HepG2 (cell line): Measurements from ENCODE around the gene SOCS3. TPM values are rescaled to one million over a fixed set of nuclear protein-coding genes. Genes with fewer than 3 reads are reported as not detected.

ENCODE experiments used
- ATAC-seq: fragments of 200-7000 bp; cut with Tn5 transposase; 3 replicates; pipeline ENCODE4 v1.9.1; 2020; ENCODE audit warnings: mild to moderate bottlenecking, moderate library complexity
- BruUV-seq: library from RNA; stranded (reverse); fragments of 400-500 nt; replicated peaks from 2 replicates; lab custom pipeline; 2021; lab: Mats Ljungman, UMichigan
- CTCF ChIA-PET: fragments of 300-600 bp; formaldehyde crosslinking; extraction: SDS; loops from one replicate; lab custom pipeline; 2021; ENCODE audit warnings: low total read pairs, inconsistent platforms, low intra/inter-chr PET ratio; lab: Yijun Ruan, JAX
- POLR2A ChIA-PET: fragments of 350-600 bp; sonication (Branson Sonifier 250); formaldehyde crosslinking; loops from one replicate; lab custom pipeline; 2020; ENCODE audit warnings: antibody characterized with exemption, inconsistent platforms; lab: Yijun Ruan, JAX
- DNase-seq: peaks from one replicate; pipeline ENCODE4 v3.0.0-alpha.2; 2015; ENCODE audit warnings: low spot score
- FAIRE-seq: peaks from 3 replicates; lab custom pipeline; 2011; peaks lifted over from hg19 to GRCh38; lab: Jason Lieb, UNC
- H2AFZ ChIP-seq: one replicate; pipeline ENCODE4 v1.6.1; 2011; ENCODE audit warnings: low read length, inconsistent platforms
- H3K27ac ChIP-seq: fragments of 300-600 bp; 3 replicates; pipeline ENCODE4 v1.8.0; 2011; ENCODE audit warnings: mixed run types, mild to moderate bottlenecking, mixed read lengths, low read length, inconsistent platforms; ENCODE audit not compliant: insufficient read depth; ENCODE audit errors: extremely low read length
- H3K27me3 ChIP-seq, 2 experiments: fragments of 200-600 bp in 1 of 2; 2 replicates in 1 of 2; 3 replicates in 1 of 2; pipeline versions ENCODE4 v1.6.0 to v1.8.0; 2011; ENCODE audit warnings: low read length in 2 of 2, mild to moderate bottlenecking in 2 of 2, moderate library complexity in 2 of 2, inconsistent platforms in 1 of 2; ENCODE audit not compliant: insufficient read depth in 2 of 2, control insufficient read depth in 1 of 2
- H3K36me3 ChIP-seq, 2 experiments: fragments of 200-600 bp in 1 of 2; replicated peaks in 1 of 2; 2 replicates in 1 of 2; 3 replicates in 1 of 2; pipeline versions ENCODE4 v1.5.1 to v1.8.0; 2011; ENCODE audit warnings: low read length in 2 of 2, inconsistent platforms in 1 of 2; ENCODE audit not compliant: insufficient read depth in 2 of 2, control insufficient read depth in 1 of 2
- H3K4me1 ChIP-seq: 2 replicates; pipeline ENCODE4 v1.5.1; 2012; ENCODE audit warnings: low read length, inconsistent platforms; ENCODE audit not compliant: insufficient read depth
- H3K4me2 ChIP-seq: 2 replicates; pipeline ENCODE4 v1.6.0; 2011; ENCODE audit warnings: low read depth, low read length, inconsistent platforms
- H3K4me3 ChIP-seq, 3 experiments: fragments of 200-600 bp in 1 of 3; sonication (generic), shearing (Covaris generic) in 1 of 3; replicated peaks in 1 of 3; 2 replicates each; pipeline ENCODE4 v1.5.1; 2011 to 2016; ENCODE audit warnings: low read length in 3 of 3, inconsistent platforms in 2 of 3, low read depth in 2 of 3, mild to moderate bottlenecking in 2 of 3, control low read depth in 1 of 3, mixed read lengths in 1 of 3; ENCODE audit not compliant: insufficient read depth in 1 of 3
- H3K79me2 ChIP-seq: one replicate; pipeline ENCODE4 v1.6.1; 2011; ENCODE audit warnings: low read length, inconsistent platforms; ENCODE audit not compliant: insufficient read depth
- H3K9ac ChIP-seq: 2 replicates; pipeline ENCODE4 v1.6.0; 2011; ENCODE audit warnings: mild to moderate bottlenecking, low read depth, low read length, inconsistent platforms; ENCODE audit not compliant: insufficient read depth
- H3K9me3 ChIP-seq: 2 replicates; pipeline ENCODE4 v1.5.1; 2012; ENCODE audit warnings: mild to moderate bottlenecking, low read length
- H4K20me1 ChIP-seq: 2 replicates; pipeline ENCODE4 v1.6.0; 2011; ENCODE audit warnings: inconsistent platforms, mild to moderate bottlenecking, low read length, moderate library complexity; ENCODE audit not compliant: insufficient read depth
- DZIP1 ChIP-seq: sonication (generic); formaldehyde crosslinking; IDR thresholded peaks from 2 replicates; pipeline ENCODE4 v1.5.0; 2020; ENCODE audit warnings: mild to moderate bottlenecking, missing genetic modification reagents
- FUBP1 ChIP-seq: sonication (generic); formaldehyde crosslinking; IDR thresholded peaks from 2 replicates; pipeline ENCODE4 v1.5.1; 2020; ENCODE audit warnings: missing genetic modification reagents, mild to moderate bottlenecking, borderline replicate concordance
- KDM1A ChIP-seq: IDR thresholded peaks from 2 replicates; pipeline ENCODE4 v1.6.1; 2016; ENCODE audit warnings: missing compliant biosample characterization
- LCORL ChIP-seq, 2 experiments: fragments of 450-650 bp in 1 of 2; sonication (generic) in 1 of 2; formaldehyde crosslinking in 1 of 2; IDR thresholded peaks; 2 replicates each; pipeline versions ENCODE4 v1.5.0 to v1.6.1; 2017 to 2020; ENCODE audit warnings: antibody characterized with exemption in 1 of 2, missing genetic modification reagents in 1 of 2
- NFYC ChIP-seq: IDR thresholded peaks from 2 replicates; pipeline ENCODE4 v1.6.1; 2016; ENCODE audit warnings: missing genetic modification reagents, missing compliant biosample characterization
- RAD51 ChIP-seq: fragments of 450-650 bp; IDR thresholded peaks from 2 replicates; pipeline ENCODE4 v1.6.1; 2016; ENCODE audit warnings: borderline replicate concordance
- RARA ChIP-seq: IDR thresholded peaks from 2 replicates; pipeline ENCODE4 v1.6.1; 2016; ENCODE audit warnings: missing genetic modification reagents, missing compliant biosample characterization
- SNAI1 ChIP-seq: sonication (generic); formaldehyde crosslinking; IDR thresholded peaks from 2 replicates; pipeline ENCODE4 v1.5.0; 2020; ENCODE audit warnings: mild to moderate bottlenecking, missing genetic modification reagents, borderline replicate concordance
- XRCC5 ChIP-seq: fragments of 200-400 bp; formaldehyde crosslinking; optimal IDR thresholded peaks from 2 replicates; pipeline ENCODE3; 2017; ENCODE audit warnings: mild to moderate bottlenecking, low read length
- ZFP82 ChIP-seq: sonication (generic); formaldehyde crosslinking; IDR thresholded peaks from 2 replicates; pipeline ENCODE4 v1.5.1; 2020; ENCODE audit warnings: mild to moderate bottlenecking, missing genetic modification reagents, borderline replicate concordance
- ZHX2 ChIP-seq, 2 experiments: sonication (generic) in 1 of 2; formaldehyde crosslinking in 1 of 2; IDR thresholded peaks; 2 replicates each; pipeline versions ENCODE4 v1.6.1 to v1.9.0; 2014 to 2022; ENCODE audit warnings: antibody characterized with exemption in 1 of 2, borderline replicate concordance in 1 of 2, inconsistent platforms in 1 of 2, low read depth in 1 of 2, missing genetic modification reagents in 1 of 2
- ZMYM4 ChIP-seq: sonication (generic); formaldehyde crosslinking; IDR thresholded peaks from 2 replicates; pipeline ENCODE4 v1.8.1; 2023; ENCODE audit warnings: mild to moderate bottlenecking, missing genetic modification reagents
- ZNF33A ChIP-seq: sonication (generic); formaldehyde crosslinking; IDR thresholded peaks from 2 replicates; pipeline ENCODE4 v1.5.1; 2020; ENCODE audit warnings: missing genetic modification reagents, mild to moderate bottlenecking, moderate library complexity, borderline replicate concordance
- ZNF567 ChIP-seq: sonication (generic); formaldehyde crosslinking; IDR thresholded peaks from 2 replicates; pipeline ENCODE4 v1.8.1; 2023; ENCODE audit warnings: mild to moderate bottlenecking, missing genetic modification reagents, borderline replicate concordance
- WGBS: methylation state at CpG from one replicate; pipeline ENCODE4 v1.1.6; 2017; ENCODE audit warnings: low lambda C conversion rate; 5-methylcytosine and 5-hydroxymethylcytosine counted together
- in situ Hi-C: cut with HindIII; loops from 2 replicates; pipeline ENCODE4 v1.10.0; 2017; ENCODE audit warnings: low pct_unique_long_range_greater_than_20kb; ENCODE audit not compliant: extremely low pct_ligation_motif_present
- intact Hi-C: fragments of 100-400 bp; cut with micrococcal nuclease; formaldehyde crosslinking; loops from one replicate; pipeline ENCODE4 v1.10.0; 2022; ENCODE audit not compliant: unreplicated experiment
- polyA plus RNA-seq, 8 experiments: library from polyadenylated mRNA; depleted of rRNA in 3 of 8; stranded (reverse) in 7 of 8; unstranded in 1 of 8; fragments of >200 nt; fragmentation: Illumina TruSeq in 4 of 8; extraction: Trizol in 4 of 8; gene quantifications; 2 replicates each; pipeline versions ENCODE4 v1.2.1 to v1.2.3, GENCODE V29; 2011 to 2016; ENCODE audit warnings: low read depth in 4 of 8, missing spikeins in 1 of 8, mixed read lengths in 1 of 8; ENCODE audit not compliant: insufficient read depth in 1 of 8
- total RNA-seq, 5 experiments: library from RNA; depleted of rRNA; stranded (reverse); fragments of >200 nt; fragmentation: Illumina TruSeq; extraction: Trizol; gene quantifications; 2 replicates each; pipeline ENCODE4 v1.2.3, GENCODE V29; 2016; ENCODE audit warnings: low read depth in 1 of 5

The SOCS3 gene
- total and polyA plus RNA-seq, 2 of the 13 experiments (the other 11 are each of a cell fraction or from before 2014, with no cell fraction given), result 0.77 to 2.4 TPM

- ATAC-seq, result no peak
- TF ChIP-seq ZMYM4 (CRISPR knock-in tag) (no peak), ZFP82 (no peak), LCORL (IDR thresholded peaks at IDR 0.05) (no peak), LCORL (CRISPR knock-in tag; IDR thresholded peaks at IDR 0.05) (no peak), NFYC (CRISPR knock-in tag) (no peak), SNAI1 (CRISPR knock-in tag) (no peak), FUBP1 (CRISPR knock-in tag) (no peak), ZNF567 (no peak), ZNF33A (CRISPR knock-in tag) (no peak), XRCC5 (no peak), RAD51 (no peak), ZHX2 (IDR thresholded peaks at IDR 0.05; ENCODE audit: low read depth) (no peak), ZHX2 (CRISPR knock-in tag; IDR thresholded peaks at IDR 0.05; ENCODE audit: borderline replicate concordance) (no peak), DZIP1 (CRISPR knock-in tag) (no peak), KDM1A (no peak), RARA (no peak)
Observed at GRCh38 chr17:78345172-78345571, 14.7 kb downstream of the SOCS3 start.

More at GRCh38 chr17:78345172-78345571, 14.7 kb downstream of the SOCS3 start:
- POLR2A ChIA-PET, result no interaction called here
- intact Hi-C loops (no loop called here), in situ Hi-C loops (no loop called here)
- H3K4me3 ChIP-seq, result no peak overlapping the region
- CTCF ChIA-PET, result no interaction called here
- H3K9me3 ChIP-seq, result no peaks in the 10 kb centered on the region
- DNase-seq (no peak), FAIRE-seq (no peak)
- H3K4me1 ChIP-seq, result peaks cover 18% of the 10 kb centered on the region
- 41% methylated on average over 8 of the region's 8 CpGs for WGBS
- BruUV-seq, result no TSS peak
- peaks cover 39 to 84% of the 10 kb centered on the region in 2 experiments for H3K27me3 ChIP-seq
- no peaks in the 10 kb centered on the region for H3K36me3 ChIP-seq
- no peaks in the 10 kb centered on the region for H3K79me2 ChIP-seq
- no peaks in the 10 kb centered on the region; the same call in 1 of the 2 replicates for H4K20me1 ChIP-seq
- H3K4me2 ChIP-seq, result no peak overlapping the region
- H3K27ac ChIP-seq, result no peak overlapping the region
- no peak overlapping the region for H2AFZ ChIP-seq
- H3K9ac ChIP-seq, result no peak overlapping the region
